ENCODE measurements around the gene QRICH2.
"Not testable (repeated sequence)": the region's sequence is repeated elsewhere in the genome, so short reads cannot be mapped to it uniquely, and the experiment has no call there.

Gene QRICH2

GRCh38 chr17:76261421-76262215 is 46.5 kb downstream of the QRICH2 start:
- no peak overlapping the region for H3K4me3 ChIP-seq (replicated peaks; ENCODE audit: low read depth, low read length)
- DNase-seq (ENCODE audit: extremely low read depth, low read depth): no peak
- no peak for TF ChIP-seq CTCF (IDR thresholded peaks at IDR 0.05; ENCODE audit: low read depth, low read length, missing control alignments)

- no peak for TF ChIP-seq CTCF (IDR thresholded peaks at IDR 0.05; ENCODE audit: low read depth, low read length, missing control alignments)
- H3K4me3 ChIP-seq (replicated peaks; ENCODE audit: low read depth, low read length): no peak overlapping the region
- no peak for DNase-seq (ENCODE audit: extremely low read depth, low read depth)
Observed at GRCh38 chr17:76260669-76261068, 47.4 kb downstream of the QRICH2 start.

GRCh38 chr17:76260220-76260619 is 47.9 kb downstream of the QRICH2 start:
- DNase-seq (ENCODE audit: extremely low read depth, low read depth): no peak
- no peak overlapping the region for H3K4me3 ChIP-seq (replicated peaks; ENCODE audit: low read depth, low read length)
- no peak for TF ChIP-seq CTCF (IDR thresholded peaks at IDR 0.05; ENCODE audit: low read depth, low read length, missing control alignments)

GRCh38 chr17:76256430-76257050 is 51.5 kb downstream of the QRICH2 start:
- H3K4me3 ChIP-seq (replicated peaks; ENCODE audit: low read depth, low read length); DNase-seq (ENCODE audit: extremely low read depth, low read depth): not testable (repeated sequence)

- TF ChIP-seq CTCF (IDR thresholded peaks at IDR 0.05; ENCODE audit: low read depth, low read length, missing control alignments): no peak
- H3K4me3 ChIP-seq (replicated peaks; ENCODE audit: low read depth, low read length): no peak overlapping the region
- no peak for DNase-seq (ENCODE audit: extremely low read depth, low read depth)
Observed at GRCh38 chr17:76255801-76256429, 52.2 kb downstream of the QRICH2 start.

GRCh38 chr17:76254275-76254674 is 53.8 kb downstream of the QRICH2 start:
- no peak for TF ChIP-seq CTCF (IDR thresholded peaks at IDR 0.05; ENCODE audit: low read depth, low read length, missing control alignments)
- no peak for DNase-seq (ENCODE audit: extremely low read depth, low read depth)
- H3K4me3 ChIP-seq (replicated peaks; ENCODE audit: low read depth, low read length): no peak overlapping the region

GRCh38 chr17:76253841-76254240 is 54.2 kb downstream of the QRICH2 start:
- TF ChIP-seq CTCF (IDR thresholded peaks at IDR 0.05; ENCODE audit: low read depth, low read length, missing control alignments): no peak
- DNase-seq (ENCODE audit: extremely low read depth, low read depth): no peak
- H3K4me3 ChIP-seq (replicated peaks; ENCODE audit: low read depth, low read length): no peak overlapping the region

GRCh38 chr17:76252967-76253766 is 54.9 kb downstream of the QRICH2 start:
- not testable (repeated sequence) for H3K4me3 ChIP-seq (replicated peaks; ENCODE audit: low read depth, low read length); DNase-seq (ENCODE audit: extremely low read depth, low read depth)

All from HFF-Myc (cell line).